CD14-positive monocyte (primary cell): ENCODE measurements around the gene WDR7. TPM values are rescaled to one million over a fixed set of nuclear protein-coding genes. Genes with fewer than 3 reads are reported as not detected.

Experiments
- DNase-seq, 3 donors: peaks; one replicate each; pipeline ENCODE4 v3.0.0-alpha.2; 2011 to 2022
- H2AFZ ChIP-seq: 2 replicates; pipeline ENCODE4 v1.6.0; 2012; ENCODE audit warnings: mild to moderate bottlenecking, low read depth, low read length, inconsistent platforms; ENCODE audit not compliant: insufficient read depth, poor library complexity, severe bottlenecking
- H3K27ac ChIP-seq, 2 donors: 1 replicate in 1 of 2; 2 replicates in 1 of 2; pipeline ENCODE4 v1.5.1; 2012 to 2013; ENCODE audit warnings: low read length in 2 of 2, control low read depth in 1 of 2, inconsistent platforms in 1 of 2, low read depth in 1 of 2, mild to moderate bottlenecking in 1 of 2
- H3K27me3 ChIP-seq, 2 donors: one replicate each; pipeline versions ENCODE4 v1.6.0 to v1.6.1; 2011 to 2013; ENCODE audit warnings: low read length in 2 of 2; ENCODE audit not compliant: control insufficient read depth in 2 of 2, insufficient read depth in 2 of 2
- H3K36me3 ChIP-seq, 2 donors: replicated peaks in 1 of 2; 1 replicate in 1 of 2; 2 replicates in 1 of 2; pipeline versions ENCODE4 v1.5.1 to v1.6.1; 2012 to 2013; ENCODE audit warnings: low read length in 2 of 2, control low read depth in 1 of 2, inconsistent platforms in 1 of 2, mild to moderate bottlenecking in 1 of 2; ENCODE audit not compliant: insufficient read depth in 2 of 2, control insufficient read depth in 1 of 2
- H3K4me1 ChIP-seq, 2 donors: 1 replicate in 1 of 2; 2 replicates in 1 of 2; pipeline versions ENCODE4 v1.5.1 to v1.6.1; 2012 to 2013; ENCODE audit warnings: low read length in 2 of 2, control low read depth in 1 of 2, inconsistent platforms in 1 of 2, mild to moderate bottlenecking in 1 of 2, moderate library complexity in 1 of 2; ENCODE audit not compliant: insufficient read depth in 2 of 2, control insufficient read depth in 1 of 2
- H3K4me2 ChIP-seq: replicated peaks from 2 replicates; pipeline ENCODE3; 2012; ENCODE audit warnings: low read length, moderate library complexity, mild to moderate bottlenecking; ENCODE audit not compliant: poor library complexity, severe bottlenecking; ENCODE audit errors: extremely low read depth
- H3K4me3 ChIP-seq, 3 experiments: fragments of 200-600 bp in 1 of 3; sonication (generic) in 1 of 3; replicated peaks in 1 of 3; 1 replicate in 2 of 3; 2 replicates in 1 of 3; pipeline ENCODE4 v1.5.1; 2011 to 2013; ENCODE audit warnings: low read length in 3 of 3, mild to moderate bottlenecking in 3 of 3, control low read depth in 2 of 3, low read depth in 2 of 3, inconsistent platforms in 1 of 3, moderate library complexity in 1 of 3
- H3K79me2 ChIP-seq: 2 replicates; pipeline ENCODE4 v1.6.0; 2012; ENCODE audit warnings: mild to moderate bottlenecking, control low read depth, inconsistent platforms, low read length, moderate library complexity; ENCODE audit not compliant: insufficient read depth
- H3K9ac ChIP-seq: 2 replicates; pipeline ENCODE4 v1.6.0; 2017; ENCODE audit warnings: low read length, mild to moderate bottlenecking; ENCODE audit not compliant: insufficient read depth, poor library complexity, severe bottlenecking
- H3K9me3 ChIP-seq, 2 donors: replicated peaks in 1 of 2; 1 replicate in 1 of 2; 2 replicates in 1 of 2; pipeline versions ENCODE4 v1.5.1 to v1.6.1; 2012 to 2013; ENCODE audit warnings: low read length in 2 of 2, control low read depth in 1 of 2; ENCODE audit not compliant: control insufficient read depth in 1 of 2, insufficient read depth in 1 of 2
- H4K20me1 ChIP-seq: 2 replicates; pipeline ENCODE4 v1.6.0; 2012; ENCODE audit warnings: mild to moderate bottlenecking, low read length, control low read depth, moderate library complexity; ENCODE audit not compliant: insufficient read depth
- H3K27ac Mint-ChIP-seq, 7 donors: one replicate each; pipeline ENCODE4 v1.8.0; 2020; ENCODE audit warnings: mild to moderate bottlenecking in 7 of 7, mixed read lengths in 7 of 7, moderate library complexity in 6 of 7, inconsistent platforms in 2 of 7
- H3K27me3 Mint-ChIP-seq, 3 donors: one replicate each; pipeline ENCODE4 v1.8.0; 2021 to 2022; ENCODE audit warnings: low read depth in 3 of 3, mild to moderate bottlenecking in 3 of 3, mixed read lengths in 3 of 3, moderate library complexity in 3 of 3, inconsistent platforms in 1 of 3
- H3K36me3 Mint-ChIP-seq, 2 donors: one replicate each; pipeline ENCODE4 v1.8.0; 2020; ENCODE audit warnings: mixed read lengths in 2 of 2, inconsistent platforms in 1 of 2, mild to moderate bottlenecking in 1 of 2
- H3K4me1 Mint-ChIP-seq: one replicate; pipeline ENCODE4 v1.8.0; 2020; ENCODE audit warnings: mild to moderate bottlenecking, mixed read lengths
- H3K4me3 Mint-ChIP-seq, 2 donors: one replicate each; pipeline ENCODE4 v1.8.0; 2020; ENCODE audit warnings: mild to moderate bottlenecking in 2 of 2, mixed read lengths in 2 of 2, moderate library complexity in 1 of 2
- H3K9me3 Mint-ChIP-seq, 7 donors: one replicate each; pipeline ENCODE4 v1.8.0; 2020 to 2022; ENCODE audit warnings: mixed read lengths in 7 of 7, mild to moderate bottlenecking in 6 of 7, moderate library complexity in 6 of 7, inconsistent platforms in 2 of 7
- WGBS: methylation state at CpG from one replicate; pipeline ENCODE4 v1.1.5; 2013; ENCODE audit warnings: missing lambda C conversion rate; ENCODE audit not compliant: insufficient coverage; 5-methylcytosine and 5-hydroxymethylcytosine counted together
- intact Hi-C, 2 donors: fragments of 100-400 bp; cut with micrococcal nuclease; formaldehyde crosslinking; loops; one replicate each; pipeline versions ENCODE4 v1.15.0 to v1.15.1; 2023
- polyA plus RNA-seq, 3 donors: library from polyadenylated mRNA; depleted of rRNA in 1 of 3; unstranded in 2 of 3; stranded (reverse) in 1 of 3; fragments of 300-500 nt in 2 of 3; fragments of >200 nt in 1 of 3; fragmentation: Illumina TruSeq in 2 of 3; gene quantifications; 1 replicate in 2 of 3; 2 replicates in 1 of 3; pipeline ENCODE4 v1.2.3, GENCODE V29; 2012 to 2021
- TF ChIP-seq, protein P1 (sequence below): fragments of 200-600 bp; IDR thresholded peaks from one replicate; pipeline ENCODE4 v1.8.0; 2022; ENCODE audit warnings: antibody characterized with exemption, mild to moderate bottlenecking

The WDR7 gene
- polyA plus RNA-seq, 3 donors: 9.1 to 23.6 (median 9.5) TPM

DNA sequence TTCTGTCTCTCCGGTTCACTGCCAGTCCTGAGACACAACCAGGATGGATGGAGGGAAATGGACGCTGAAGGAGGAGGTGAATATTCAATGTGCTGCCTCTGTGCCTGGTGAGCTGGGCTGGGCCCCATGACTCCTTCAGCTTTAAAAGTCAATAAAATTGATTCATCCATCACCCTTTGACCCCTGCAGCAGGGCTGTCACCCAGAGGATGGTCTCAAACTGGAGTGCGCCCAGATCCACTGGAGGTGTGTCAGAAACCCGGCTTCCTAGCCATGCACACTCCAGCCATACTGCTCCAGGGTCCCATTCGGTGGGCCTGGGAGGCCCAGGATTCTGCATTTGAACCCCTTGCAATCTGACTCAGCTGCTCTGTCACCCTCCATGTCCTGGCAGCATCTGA, 401.6 kb downstream of the WDR7 start:
- H3K36me3 Mint-ChIP-seq: no peaks in the 10 kb centered on the region
- no peaks in the 10 kb centered on the region for H3K4me1 Mint-ChIP-seq
- no peak overlapping the region for H3K9ac ChIP-seq
- intact Hi-C loops: no loop called here
- WGBS: 100% methylated on average over 3 of the region's 5 CpGs
- DNase-seq: no peak
- no peaks in the 10 kb centered on the region for H3K4me1 ChIP-seq
- H3K27ac ChIP-seq: no peak overlapping the region
- no peak overlapping the region for H3K4me3 Mint-ChIP-seq
- TF ChIP-seq, protein P1, sequence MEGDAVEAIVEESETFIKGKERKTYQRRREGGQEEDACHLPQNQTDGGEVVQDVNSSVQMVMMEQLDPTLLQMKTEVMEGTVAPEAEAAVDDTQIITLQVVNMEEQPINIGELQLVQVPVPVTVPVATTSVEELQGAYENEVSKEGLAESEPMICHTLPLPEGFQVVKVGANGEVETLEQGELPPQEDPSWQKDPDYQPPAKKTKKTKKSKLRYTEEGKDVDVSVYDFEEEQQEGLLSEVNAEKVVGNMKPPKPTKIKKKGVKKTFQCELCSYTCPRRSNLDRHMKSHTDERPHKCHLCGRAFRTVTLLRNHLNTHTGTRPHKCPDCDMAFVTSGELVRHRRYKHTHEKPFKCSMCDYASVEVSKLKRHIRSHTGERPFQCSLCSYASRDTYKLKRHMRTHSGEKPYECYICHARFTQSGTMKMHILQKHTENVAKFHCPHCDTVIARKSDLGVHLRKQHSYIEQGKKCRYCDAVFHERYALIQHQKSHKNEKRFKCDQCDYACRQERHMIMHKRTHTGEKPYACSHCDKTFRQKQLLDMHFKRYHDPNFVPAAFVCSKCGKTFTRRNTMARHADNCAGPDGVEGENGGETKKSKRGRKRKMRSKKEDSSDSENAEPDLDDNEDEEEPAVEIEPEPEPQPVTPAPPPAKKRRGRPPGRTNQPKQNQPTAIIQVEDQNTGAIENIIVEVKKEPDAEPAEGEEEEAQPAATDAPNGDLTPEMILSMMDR: no peak
- H4K20me1 ChIP-seq: no peaks in the 10 kb centered on the region
- H3K9me3 Mint-ChIP-seq: peaks cover 0 to 4% (median 0%) of the 10 kb centered on the region in 7 donors
- H3K4me3 ChIP-seq: no peak overlapping the region
- H3K27me3 ChIP-seq: no peaks in the 10 kb centered on the region
- no peaks in the 10 kb centered on the region for H3K36me3 ChIP-seq
- H3K4me2 ChIP-seq: no peak overlapping the region
- H3K27me3 Mint-ChIP-seq: peaks cover 0 to 2% (median 2%) of the 10 kb centered on the region in 3 donors
- H3K79me2 ChIP-seq: no peaks in the 10 kb centered on the region
- no peak overlapping the region for H3K27ac Mint-ChIP-seq
- H3K9me3 ChIP-seq: no peaks in the 10 kb centered on the region
- no peak overlapping the region for H2AFZ ChIP-seq

DNA sequence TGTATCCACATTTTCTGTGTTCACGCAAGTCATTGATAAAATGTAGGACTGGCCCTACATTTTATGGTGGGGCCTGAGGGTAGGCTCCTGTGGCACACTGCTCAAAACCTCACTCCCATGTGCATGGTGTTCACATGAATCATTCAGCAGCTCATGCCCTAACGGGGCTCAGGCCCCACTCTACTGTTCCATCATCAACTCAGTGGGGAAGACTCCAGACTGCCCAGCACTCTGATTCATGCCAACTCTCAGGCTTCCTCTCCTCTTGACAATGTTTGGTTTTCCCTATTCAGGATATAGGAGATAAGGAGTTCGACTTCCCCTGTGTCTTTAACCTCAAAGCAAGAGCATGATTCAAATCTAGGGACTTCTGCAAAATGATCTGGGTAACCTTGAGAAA, 403.7 kb downstream of the WDR7 start:
- peaks cover 0 to 4% (median 2%) of the 10 kb centered on the region in 3 donors for H3K27me3 Mint-ChIP-seq
- TF ChIP-seq, protein P1: no peak
- H2AFZ ChIP-seq: no peak overlapping the region
- no peaks in the 10 kb centered on the region for H3K4me1 ChIP-seq
- H4K20me1 ChIP-seq: no peaks in the 10 kb centered on the region
- no peaks in the 10 kb centered on the region for H3K36me3 Mint-ChIP-seq
- H3K4me2 ChIP-seq: no peak overlapping the region
- no peak overlapping the region for H3K4me3 Mint-ChIP-seq
- H3K9me3 ChIP-seq: no peaks in the 10 kb centered on the region
- no peak for DNase-seq
- H3K27ac ChIP-seq: no peak overlapping the region
- no peaks in the 10 kb centered on the region for H3K36me3 ChIP-seq
- H3K4me1 Mint-ChIP-seq: peaks cover 1% of the 10 kb centered on the region
- peaks cover 0 to 4% (median 0%) of the 10 kb centered on the region in 7 donors for H3K9me3 Mint-ChIP-seq
- intact Hi-C loops: no loop called here
- no peak overlapping the region for H3K9ac ChIP-seq
- no peaks in the 10 kb centered on the region for H3K27me3 ChIP-seq
- 100% methylated on average over 1 of the region's 3 CpGs for WGBS
- H3K4me3 ChIP-seq: no peak overlapping the region
- H3K79me2 ChIP-seq: no peaks in the 10 kb centered on the region
- H3K27ac Mint-ChIP-seq: no peak overlapping the region
